Measurements from ENCODE around the gene L1CAM.

DNA sequence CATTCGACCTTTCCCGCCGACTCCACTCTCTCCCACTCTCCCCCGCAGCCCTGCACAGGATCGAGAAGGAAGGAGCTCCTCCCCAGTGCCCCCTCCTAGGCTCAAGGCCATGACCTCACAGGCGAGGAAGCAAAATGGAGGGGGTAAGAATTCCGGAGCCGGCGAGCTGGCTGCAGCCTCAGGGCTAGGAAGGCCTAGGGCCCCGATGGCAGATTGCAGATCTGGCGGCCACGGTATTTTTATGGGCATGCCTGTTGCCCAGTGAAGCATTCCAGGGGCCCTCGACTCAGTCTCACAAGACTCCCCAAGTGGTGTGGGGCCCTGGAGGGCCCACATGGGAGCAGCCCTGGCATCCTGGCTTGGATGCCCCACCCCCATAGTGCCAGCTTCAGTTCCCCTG is 942 bp upstream of the L1CAM start:
- TF ChIP-seq, protein P1, sequence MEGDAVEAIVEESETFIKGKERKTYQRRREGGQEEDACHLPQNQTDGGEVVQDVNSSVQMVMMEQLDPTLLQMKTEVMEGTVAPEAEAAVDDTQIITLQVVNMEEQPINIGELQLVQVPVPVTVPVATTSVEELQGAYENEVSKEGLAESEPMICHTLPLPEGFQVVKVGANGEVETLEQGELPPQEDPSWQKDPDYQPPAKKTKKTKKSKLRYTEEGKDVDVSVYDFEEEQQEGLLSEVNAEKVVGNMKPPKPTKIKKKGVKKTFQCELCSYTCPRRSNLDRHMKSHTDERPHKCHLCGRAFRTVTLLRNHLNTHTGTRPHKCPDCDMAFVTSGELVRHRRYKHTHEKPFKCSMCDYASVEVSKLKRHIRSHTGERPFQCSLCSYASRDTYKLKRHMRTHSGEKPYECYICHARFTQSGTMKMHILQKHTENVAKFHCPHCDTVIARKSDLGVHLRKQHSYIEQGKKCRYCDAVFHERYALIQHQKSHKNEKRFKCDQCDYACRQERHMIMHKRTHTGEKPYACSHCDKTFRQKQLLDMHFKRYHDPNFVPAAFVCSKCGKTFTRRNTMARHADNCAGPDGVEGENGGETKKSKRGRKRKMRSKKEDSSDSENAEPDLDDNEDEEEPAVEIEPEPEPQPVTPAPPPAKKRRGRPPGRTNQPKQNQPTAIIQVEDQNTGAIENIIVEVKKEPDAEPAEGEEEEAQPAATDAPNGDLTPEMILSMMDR (IDR thresholded peaks at IDR 0.05): no peak
- TF ChIP-seq POLR2A (IDR thresholded peaks at IDR 0.05): no peak

Data from lower leg skin (tissue), 3 donors.